Body of pancreas (tissue), 4 donors: Measurements from ENCODE around the gene THSD4. TPM values are rescaled to one million over a fixed set of nuclear protein-coding genes. Genes with fewer than 3 reads are reported as not detected.

Source experiments
- ATAC-seq: fragments of 150-250 bp; one replicate; pipeline ENCODE4 v1.9.1; 2016
- DNase-seq, 4 donors: peaks; one replicate each; pipeline ENCODE4 v3.0.0-alpha.2; 2019
- H3K27ac ChIP-seq, 4 donors: fragments of 200-600 bp; sonication (generic); 1 replicate in 3 of 4; 2 replicates in 1 of 4; pipeline versions ENCODE4 v1.5.1 to v1.6.1; 2016 to 2019; ENCODE audit warnings: mild to moderate bottlenecking in 1 of 4, mixed read lengths in 1 of 4, moderate library complexity in 1 of 4
- H3K27me3 ChIP-seq, 2 donors: fragments of 200-600 bp; sonication (generic); one replicate each; pipeline ENCODE4 v1.6.0; 2016; ENCODE audit warnings: mild to moderate bottlenecking in 1 of 2
- H3K36me3 ChIP-seq, 2 donors: fragments of 200-600 bp; sonication (generic); replicated peaks in 1 of 2; 2 replicates each; pipeline ENCODE4 v1.5.1; 2016; ENCODE audit warnings: low read depth in 2 of 2; ENCODE audit not compliant: insufficient read depth in 1 of 2
- H3K4me1 ChIP-seq: fragments of 200-600 bp; sonication (generic); one replicate; pipeline ENCODE4 v1.6.0; 2016
- H3K4me3 ChIP-seq, 2 donors: fragments of 200-600 bp; sonication (generic); 1 replicate in 1 of 2; 2 replicates in 1 of 2; pipeline ENCODE4 v1.5.1; 2016 to 2019
- H3K9me3 ChIP-seq, 3 donors: fragments of 200-600 bp; sonication (generic); 1 replicate in 2 of 3; 2 replicates in 1 of 3; pipeline ENCODE4 v1.5.1; 2016
- CTCF ChIP-seq, 7 experiments: fragments of 450-650 bp in 4 of 7; fragments of 200-600 bp in 3 of 7; sonication (generic) in 3 of 7; IDR thresholded peaks; one replicate each; pipeline ENCODE4 v1.5.1; 2016 to 2019; ENCODE audit warnings: antibody characterized with exemption in 7 of 7
- POLR2A ChIP-seq, 3 donors: fragments of 450-650 bp; IDR thresholded peaks; one replicate each; pipeline ENCODE4 v1.6.1; 2016; ENCODE audit warnings: antibody characterized with exemption in 3 of 3, mild to moderate bottlenecking in 2 of 3
- WGBS, 2 donors: methylation state at CpG; one replicate each; pipeline ENCODE4 v1.1.5; 2017; 5-methylcytosine and 5-hydroxymethylcytosine counted together
- intact Hi-C: fragments of 100-400 bp; cut with DNase I; formaldehyde crosslinking; loops from one replicate; pipeline ENCODE4 v1.15.1; 2023
- total RNA-seq, 2 donors: library from RNA; depleted of rRNA; stranded (reverse); fragments of >200 nt; gene quantifications; one replicate each; pipeline ENCODE4 v1.1.0, GENCODE V29; 2016

Gene THSD4
- total RNA-seq, 2 donors from 2014 or later, result 12.9 to 16.1 TPM

DNA sequence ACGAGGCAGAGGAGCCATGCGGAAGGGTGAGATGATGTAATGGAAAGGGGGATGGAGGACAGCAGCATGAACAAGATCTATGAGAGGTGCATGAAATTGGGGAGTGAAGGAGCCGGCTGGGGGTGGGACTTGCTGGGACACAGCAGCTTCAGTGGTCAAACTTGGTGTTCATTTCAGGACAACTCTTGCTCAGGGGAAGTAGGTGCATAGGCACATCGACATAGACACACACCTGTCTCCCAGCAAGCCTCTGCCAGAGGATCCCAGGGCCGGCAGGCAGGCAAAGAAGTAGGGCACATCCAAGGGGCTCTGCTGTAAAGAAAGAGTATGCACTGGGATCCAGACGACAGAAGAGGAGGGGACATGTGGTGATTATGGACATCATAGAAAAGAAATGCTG lies 582.0 kb downstream of the THSD4 start:
- 67 to 76% methylated on average over 6 of the region's 6 CpGs for WGBS, 2 donors
- Histone ChIP-seq H3K4me3 (no peak overlapping the region), H3K27me3 (no peaks in the 10 kb centered on the region), H3K4me1 (no peaks in the 10 kb centered on the region), H3K9me3 (no peaks in the 10 kb centered on the region), H3K36me3 (no peaks in the 10 kb centered on the region), H3K27ac (no peak overlapping the region)
- no peak for DNase-seq
- ATAC-seq, result no peak
- intact Hi-C loops, result no loop called here
- TF ChIP-seq CTCF (IDR thresholded peaks at IDR 0.05) (no peak), POLR2A (IDR thresholded peaks at IDR 0.05) (no peak)

DNA sequence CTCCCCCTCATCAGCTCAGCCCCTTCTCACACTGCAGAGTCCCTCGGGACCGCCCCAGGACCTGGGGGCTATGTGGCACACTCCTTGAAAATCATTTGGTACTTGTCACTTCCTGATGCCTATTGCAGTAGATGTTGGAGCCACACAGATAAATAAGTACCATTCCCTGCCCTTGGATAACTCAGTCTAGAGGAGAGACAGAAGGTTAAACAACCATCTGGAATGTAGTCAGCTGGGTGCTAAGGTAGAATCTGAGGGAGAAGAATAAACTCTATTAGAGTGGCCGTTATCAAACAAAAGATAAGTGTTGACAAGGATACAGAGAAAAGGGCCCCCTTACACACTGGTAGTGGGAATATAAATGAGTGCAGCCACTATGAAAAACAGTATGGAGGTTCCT lies 582.8 kb downstream of the THSD4 start:
- ATAC-seq, result no peak
- Histone ChIP-seq H3K9me3 (no peaks in the 10 kb centered on the region), H3K36me3 (no peaks in the 10 kb centered on the region), H3K4me3 (no peak overlapping the region), H3K27me3 (no peaks in the 10 kb centered on the region), H3K4me1 (no peaks in the 10 kb centered on the region), H3K27ac (no peak overlapping the region)
- DNase-seq, result no peak
- intact Hi-C loops, result no loop called here
- no peak for TF ChIP-seq CTCF (IDR thresholded peaks at IDR 0.05)
- TF ChIP-seq POLR2A (IDR thresholded peaks at IDR 0.05), result no peak
- WGBS, 2 donors, result 47 to 52% methylated on average over 3 of the region's 3 CpGs

- no peak for ATAC-seq
- no peak overlapping the region for H3K27ac ChIP-seq
- 84 to 94% methylated on average over 1 of the region's 1 CpG for WGBS, 2 donors
- TF ChIP-seq CTCF (IDR thresholded peaks at IDR 0.05) (no peak), POLR2A (IDR thresholded peaks at IDR 0.05) (no peak)
- no peaks in the 10 kb centered on the region for H3K27me3 ChIP-seq
- no peaks in the 10 kb centered on the region for H3K36me3 ChIP-seq
- no peak overlapping the region for H3K4me3 ChIP-seq
- no peaks in the 10 kb centered on the region for H3K9me3 ChIP-seq
- no peaks in the 10 kb centered on the region for H3K4me1 ChIP-seq
- intact Hi-C loops, result no loop called here
- DNase-seq, result no peak
These were observed 583.5 kb downstream of the THSD4 start for GRCh38 chr15:71698742-71699141.

- no peak overlapping the region for H3K4me3 ChIP-seq
- 82 to 92% methylated on average over 1 of the region's 1 CpG for WGBS, 2 donors
- no peaks in the 10 kb centered on the region for H3K4me1 ChIP-seq
- H3K27ac ChIP-seq, result no peak overlapping the region
- H3K27me3 ChIP-seq, result no peaks in the 10 kb centered on the region
- DNase-seq (no peak), ATAC-seq (no peak)
- intact Hi-C loops, result no loop called here
- no peak for TF ChIP-seq POLR2A (IDR thresholded peaks at IDR 0.05)
- H3K9me3 ChIP-seq, result no peaks in the 10 kb centered on the region
- no peaks in the 10 kb centered on the region for H3K36me3 ChIP-seq
These were observed 584.7 kb downstream of the THSD4 start for GRCh38 chr15:71699977-71700376.

DNA sequence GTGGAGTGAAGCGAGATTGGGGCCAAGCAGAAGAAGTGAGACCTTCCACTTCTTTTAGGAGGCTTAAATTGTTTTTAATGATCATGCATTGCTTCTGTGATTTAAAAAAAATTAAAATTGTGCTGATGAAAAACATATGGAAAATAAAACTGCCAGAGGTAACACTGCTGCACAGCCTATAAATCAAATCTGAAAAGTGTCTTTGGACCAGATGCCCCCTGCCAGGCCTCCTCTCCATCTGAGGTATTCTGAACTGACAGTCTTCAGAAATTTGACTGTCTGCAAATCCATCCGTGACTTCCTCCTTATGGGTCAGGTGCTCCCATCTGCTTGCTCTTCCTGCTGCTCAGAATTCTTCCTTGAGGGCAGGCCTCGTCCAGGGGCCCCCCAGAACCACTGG lies 586.5 kb downstream of the THSD4 start:
- ATAC-seq (no peak), DNase-seq (no peak)
- intact Hi-C loops, result no loop called here
- TF ChIP-seq POLR2A (IDR thresholded peaks at IDR 0.05) (no peak), CTCF (IDR thresholded peaks at IDR 0.05) (no peak)
- H3K9me3 ChIP-seq, result no peaks in the 10 kb centered on the region
- no peak overlapping the region for H3K4me3 ChIP-seq
- H3K36me3 ChIP-seq, result no peaks in the 10 kb centered on the region
- no peak overlapping the region for H3K27ac ChIP-seq
- peaks cover 7% of the 10 kb centered on the region for H3K4me1 ChIP-seq
- WGBS, 2 donors, result 63 to 73% methylated on average over 3 of the region's 3 CpGs
- no peaks in the 10 kb centered on the region for H3K27me3 ChIP-seq
